CD14-positive monocyte (primary cell): Measurements from ENCODE around the gene EIF4EBP3. TPM values are rescaled to one million over a fixed set of nuclear protein-coding genes. Genes with fewer than 3 reads are reported as not detected.

Source experiments
- DNase-seq, 3 donors: peaks; one replicate each; pipeline ENCODE4 v3.0.0-alpha.2; 2011 to 2022
- H2AFZ ChIP-seq: 2 replicates; pipeline ENCODE4 v1.6.0; 2012; ENCODE audit warnings: mild to moderate bottlenecking, low read depth, low read length, inconsistent platforms; ENCODE audit not compliant: insufficient read depth, poor library complexity, severe bottlenecking
- H3K27ac ChIP-seq, 2 donors: 1 replicate in 1 of 2; 2 replicates in 1 of 2; pipeline ENCODE4 v1.5.1; 2012 to 2013; ENCODE audit warnings: low read length in 2 of 2, control low read depth in 1 of 2, inconsistent platforms in 1 of 2, low read depth in 1 of 2, mild to moderate bottlenecking in 1 of 2
- H3K27me3 ChIP-seq, 2 donors: one replicate each; pipeline versions ENCODE4 v1.6.0 to v1.6.1; 2011 to 2013; ENCODE audit warnings: low read length in 2 of 2; ENCODE audit not compliant: control insufficient read depth in 2 of 2, insufficient read depth in 2 of 2
- H3K36me3 ChIP-seq, 2 donors: replicated peaks in 1 of 2; 1 replicate in 1 of 2; 2 replicates in 1 of 2; pipeline versions ENCODE4 v1.5.1 to v1.6.1; 2012 to 2013; ENCODE audit warnings: low read length in 2 of 2, control low read depth in 1 of 2, inconsistent platforms in 1 of 2, mild to moderate bottlenecking in 1 of 2; ENCODE audit not compliant: insufficient read depth in 2 of 2, control insufficient read depth in 1 of 2
- H3K4me1 ChIP-seq, 2 donors: 1 replicate in 1 of 2; 2 replicates in 1 of 2; pipeline versions ENCODE4 v1.5.1 to v1.6.1; 2012 to 2013; ENCODE audit warnings: low read length in 2 of 2, control low read depth in 1 of 2, inconsistent platforms in 1 of 2, mild to moderate bottlenecking in 1 of 2, moderate library complexity in 1 of 2; ENCODE audit not compliant: insufficient read depth in 2 of 2, control insufficient read depth in 1 of 2
- H3K4me2 ChIP-seq: replicated peaks from 2 replicates; pipeline ENCODE3; 2012; ENCODE audit warnings: low read length, moderate library complexity, mild to moderate bottlenecking; ENCODE audit not compliant: poor library complexity, severe bottlenecking; ENCODE audit errors: extremely low read depth
- H3K4me3 ChIP-seq, 3 experiments: fragments of 200-600 bp in 1 of 3; sonication (generic) in 1 of 3; replicated peaks in 1 of 3; 1 replicate in 2 of 3; 2 replicates in 1 of 3; pipeline ENCODE4 v1.5.1; 2011 to 2013; ENCODE audit warnings: low read length in 3 of 3, mild to moderate bottlenecking in 3 of 3, control low read depth in 2 of 3, low read depth in 2 of 3, inconsistent platforms in 1 of 3, moderate library complexity in 1 of 3
- H3K79me2 ChIP-seq: 2 replicates; pipeline ENCODE4 v1.6.0; 2012; ENCODE audit warnings: mild to moderate bottlenecking, control low read depth, inconsistent platforms, low read length, moderate library complexity; ENCODE audit not compliant: insufficient read depth
- H3K9ac ChIP-seq: 2 replicates; pipeline ENCODE4 v1.6.0; 2017; ENCODE audit warnings: low read length, mild to moderate bottlenecking; ENCODE audit not compliant: insufficient read depth, poor library complexity, severe bottlenecking
- H3K9me3 ChIP-seq, 2 donors: replicated peaks in 1 of 2; 1 replicate in 1 of 2; 2 replicates in 1 of 2; pipeline versions ENCODE4 v1.5.1 to v1.6.1; 2012 to 2013; ENCODE audit warnings: low read length in 2 of 2, control low read depth in 1 of 2; ENCODE audit not compliant: control insufficient read depth in 1 of 2, insufficient read depth in 1 of 2
- H4K20me1 ChIP-seq: 2 replicates; pipeline ENCODE4 v1.6.0; 2012; ENCODE audit warnings: mild to moderate bottlenecking, low read length, control low read depth, moderate library complexity; ENCODE audit not compliant: insufficient read depth
- H3K27ac Mint-ChIP-seq, 7 donors: one replicate each; pipeline ENCODE4 v1.8.0; 2020; ENCODE audit warnings: mild to moderate bottlenecking in 7 of 7, mixed read lengths in 7 of 7, moderate library complexity in 6 of 7, inconsistent platforms in 2 of 7
- H3K27me3 Mint-ChIP-seq, 3 donors: one replicate each; pipeline ENCODE4 v1.8.0; 2021 to 2022; ENCODE audit warnings: low read depth in 3 of 3, mild to moderate bottlenecking in 3 of 3, mixed read lengths in 3 of 3, moderate library complexity in 3 of 3, inconsistent platforms in 1 of 3
- H3K36me3 Mint-ChIP-seq, 2 donors: one replicate each; pipeline ENCODE4 v1.8.0; 2020; ENCODE audit warnings: mixed read lengths in 2 of 2, inconsistent platforms in 1 of 2, mild to moderate bottlenecking in 1 of 2
- H3K4me1 Mint-ChIP-seq: one replicate; pipeline ENCODE4 v1.8.0; 2020; ENCODE audit warnings: mild to moderate bottlenecking, mixed read lengths
- H3K4me3 Mint-ChIP-seq, 2 donors: one replicate each; pipeline ENCODE4 v1.8.0; 2020; ENCODE audit warnings: mild to moderate bottlenecking in 2 of 2, mixed read lengths in 2 of 2, moderate library complexity in 1 of 2
- H3K9me3 Mint-ChIP-seq, 7 donors: one replicate each; pipeline ENCODE4 v1.8.0; 2020 to 2022; ENCODE audit warnings: mixed read lengths in 7 of 7, mild to moderate bottlenecking in 6 of 7, moderate library complexity in 6 of 7, inconsistent platforms in 2 of 7
- CTCF ChIP-seq: fragments of 200-600 bp; IDR thresholded peaks from one replicate; pipeline ENCODE4 v1.8.0; 2022; ENCODE audit warnings: antibody characterized with exemption, mild to moderate bottlenecking
- WGBS: methylation state at CpG from one replicate; pipeline ENCODE4 v1.1.5; 2013; ENCODE audit warnings: missing lambda C conversion rate; ENCODE audit not compliant: insufficient coverage; 5-methylcytosine and 5-hydroxymethylcytosine counted together
- intact Hi-C, 2 donors: fragments of 100-400 bp; cut with micrococcal nuclease; formaldehyde crosslinking; loops; one replicate each; pipeline versions ENCODE4 v1.15.0 to v1.15.1; 2023
- polyA plus RNA-seq, 3 donors: library from polyadenylated mRNA; depleted of rRNA in 1 of 3; unstranded in 2 of 3; stranded (reverse) in 1 of 3; fragments of 300-500 nt in 2 of 3; fragments of >200 nt in 1 of 3; fragmentation: Illumina TruSeq in 2 of 3; gene quantifications; 1 replicate in 2 of 3; 2 replicates in 1 of 3; pipeline ENCODE4 v1.2.3, GENCODE V29; 2012 to 2021

EIF4EBP3 gene
- polyA plus RNA-seq, 3 donors: 22.8 to 46.0 (median 41.9) TPM

- 2% methylated on average over 39 of the region's 46 CpGs for WGBS
- Histone ChIP-seq H3K36me3 (peaks cover 15 to 28% of the 10 kb centered on the region in 2 donors), H3K4me2 (peak within 1 kb of the TSS; percentile 82), H2AFZ (peak within 1 kb of the TSS; percentile 36), H3K9me3 (no peaks in the 10 kb centered on the region), H3K4me1 (peaks cover 45 to 61% of the 10 kb centered on the region in 2 donors), H3K9ac (peak within 1 kb of the TSS; percentile 92), H3K79me2 (peaks cover 49% of the 10 kb centered on the region), H3K27me3 (no peaks in the 10 kb centered on the region), H3K27ac (peak within 1 kb of the TSS; percentile 88 to 94), H4K20me1 (peaks cover 50% of the 10 kb centered on the region), H3K4me3 (peak within 1 kb of the TSS; percentile 82 to 88 (median 87))
- Mint-ChIP-seq H3K27ac (peak within 1 kb of the TSS; percentile 89 to 99 (median 98)), H3K36me3 (peaks cover 59 to 65% of the 10 kb centered on the region in 2 donors), H3K27me3 (peaks cover 0 to 5% (median 0%) of the 10 kb centered on the region in 3 donors), H3K4me1 (peaks cover 58% of the 10 kb centered on the region), H3K9me3 (peaks cover 0 to 2% (median 0%) of the 10 kb centered on the region in 7 donors), H3K4me3 (peak within 1 kb of the TSS; percentile 86 to 96)
- intact Hi-C loops: loop anchor here in 1 of 2 donors (5.0 kb wide), 1 partner anchor 45 kb away; no protein-coding TSS in a partner anchor
- DNase-seq: peak; percentile 92 to 94 (median 93)
- no peak for TF ChIP-seq CTCF
Observed at GRCh38 chr5:140557136-140557805, 9.8 kb downstream of the EIF4EBP3 start, which contains the start of gene SRA1. SRA1 (minus strand) TSS chr5:140557473; CDS start chr5:140557452, 21 bp downstream.

- H3K4me1 Mint-ChIP-seq: peaks cover 61% of the 10 kb centered on the region
Observed at GRCh38 chr5:140557965-140558364, 10.5 kb downstream of the EIF4EBP3 start.

More at GRCh38 chr5:140557965-140558364, 10.5 kb downstream of the EIF4EBP3 start:
- peak overlapping the region; percentile 88 to 94 for H3K27ac ChIP-seq
- Mint-ChIP-seq H3K36me3 (peaks cover 55 to 63% of the 10 kb centered on the region in 2 donors), H3K9me3 (peaks cover 0 to 2% (median 0%) of the 10 kb centered on the region in 7 donors), H3K27ac (peak overlapping the region; percentile 89 to 99 (median 98)), H3K27me3 (peaks cover 0 to 5% (median 0%) of the 10 kb centered on the region in 3 donors), H3K4me3 (peak overlapping the region in 1 of 2 donors; percentile 86)
- no peak overlapping the region for H3K9ac ChIP-seq
- peak overlapping the region; percentile 82 for H3K4me2 ChIP-seq
- H3K4me1 ChIP-seq: peaks cover 44 to 63% of the 10 kb centered on the region in 2 donors
- TF ChIP-seq CTCF: no peak
- WGBS: 94% methylated on average over 2 of the region's 3 CpGs
- peak in 1 of 3 donors; percentile 19 for DNase-seq
- H4K20me1 ChIP-seq: peaks cover 51% of the 10 kb centered on the region
- H2AFZ ChIP-seq: no peak overlapping the region
- intact Hi-C loops: loop anchor here in 1 of 2 donors (5.0 kb wide), 1 partner anchor 44 kb away; no protein-coding TSS in a partner anchor
- no peaks in the 10 kb centered on the region for H3K27me3 ChIP-seq
- no peaks in the 10 kb centered on the region for H3K9me3 ChIP-seq
- H3K36me3 ChIP-seq: peaks cover 15 to 25% of the 10 kb centered on the region in 2 donors
- H3K79me2 ChIP-seq: peaks cover 45% of the 10 kb centered on the region
- H3K4me3 ChIP-seq: peak overlapping the region in 1 of 3 experiments; percentile 87
